ENCODE results near the gene USP5. TPM values are rescaled to one million over a fixed set of nuclear protein-coding genes. Genes with fewer than 3 reads are reported as not detected.
A peak's percentile ranks its signal among the peaks of the same experiment; 100 is the strongest.

Gene USP5
- total RNA-seq, 2 experiments from 2014 or later: 31.8 to 33.4 TPM

- H3K36me3 Mint-ChIP-seq (ENCODE audit: low read depth): peaks cover 32% of the 10 kb centered on the region
- H3K27me3 Mint-ChIP-seq: no peaks in the 10 kb centered on the region
- DNase-seq: peak in 4 of 14 experiments; percentile 37 to 66 (median 53)
- intact Hi-C loops (cut with DNase I, micrococcal nuclease): loop anchor here (5.0 kb wide), 2 partner anchors 41 to 146 kb away; partner anchors contain the start of genes ENO2 (in 1 of the 2) and LPCAT3 (in 1 of the 2)
- H3K27ac ChIP-seq (ENCODE audit: low read depth in 1 of 2, low read length in 2 of 2): peak overlapping the region; percentile 32 to 62
- ChIA-PET CTCF (interaction anchor here (1.2 to 10.3 kb wide), 9 partner anchors 11 to 94 kb away, joined by 4 to 153 read pairs (median 24); partner anchors contain the start of genes CDCA3, ENO2, LRRC23 and P3H3), POLR2A (interaction anchor here (1.4 to 4.4 kb wide), 9 partner anchors 19 to 263 kb away, joined by 3 to 106 read pairs (median 23); partner anchors contain the start of genes C12orf57, C1RL, CDCA3 and ENO2)
- H3K27ac Mint-ChIP-seq: peak overlapping the region; percentile 78
- TF ChIP-seq CTCF (IDR thresholded peaks at IDR 0.05): no peak
- no peak for ATAC-seq (ENCODE audit: poor library complexity)
- H3K4me1 Mint-ChIP-seq (ENCODE audit: low read depth): peaks cover 69% of the 10 kb centered on the region
- H3K4me3 Mint-ChIP-seq: peak overlapping the region; percentile 88
- H3K27me3 ChIP-seq (ENCODE audit: control insufficient read depth in 1 of 2, insufficient read depth in 2 of 2, low read length in 2 of 2): no peaks in the 10 kb centered on the region
- no peaks in the 10 kb centered on the region for H3K9me3 ChIP-seq (ENCODE audit: control insufficient read depth in 1 of 2, insufficient read depth in 1 of 2, low read length in 2 of 2)
- H3K36me3 ChIP-seq (ENCODE audit: insufficient read depth, low read length): peaks cover 24% of the 10 kb centered on the region
- H3K9me3 Mint-ChIP-seq: no peaks in the 10 kb centered on the region
- H3K4me1 ChIP-seq (ENCODE audit: insufficient read depth, low read length): peaks cover 69% of the 10 kb centered on the region
- H3K4me3 ChIP-seq (ENCODE audit: low read length): peak overlapping the region; percentile 93
Observed at GRCh38 chr12:6871052-6871957, 19.4 kb downstream of the USP5 start.

GRCh38 chr12:6872073-6873048 is 20.4 kb downstream of the USP5 start:
- peaks cover 32% of the 10 kb centered on the region for H3K36me3 Mint-ChIP-seq (ENCODE audit: low read depth)
- ChIA-PET CTCF (interaction anchor here (0.6 to 10.3 kb wide), 48 partner anchors 8 to 302 kb away, joined by 3 to 153 read pairs (median 6); partner anchors contain the start of genes C12orf57, C1RL, CDCA3 and COPS7A), POLR2A (interaction anchor here (0.6 to 4.4 kb wide), 39 partner anchors 8 to 404 kb away, joined by 3 to 106 read pairs (median 7); partner anchors contain the start of genes ATN1, C12orf57, C1RL and CD4)
- no peaks in the 10 kb centered on the region for H3K9me3 ChIP-seq (ENCODE audit: control insufficient read depth in 1 of 2, insufficient read depth in 1 of 2, low read length in 2 of 2)
- peak overlapping the region; percentile 88 for H3K4me3 Mint-ChIP-seq
- TF ChIP-seq CTCF (IDR thresholded peaks at IDR 0.05): peak; percentile 93
- H3K27me3 Mint-ChIP-seq: no peaks in the 10 kb centered on the region
- H3K27me3 ChIP-seq (ENCODE audit: control insufficient read depth in 1 of 2, insufficient read depth in 2 of 2, low read length in 2 of 2): no peaks in the 10 kb centered on the region
- H3K4me3 ChIP-seq (ENCODE audit: low read length): peak overlapping the region; percentile 93
- H3K36me3 ChIP-seq (ENCODE audit: insufficient read depth, low read length): peaks cover 24% of the 10 kb centered on the region
- peaks cover 61% of the 10 kb centered on the region for H3K4me1 ChIP-seq (ENCODE audit: insufficient read depth, low read length)
- DNase-seq (peak; percentile 70 to 92 (median 80)), ATAC-seq (ENCODE audit: poor library complexity) (peak; percentile 37)
- peak overlapping the region; percentile 58 to 81 for H3K27ac ChIP-seq (ENCODE audit: low read depth in 1 of 2, low read length in 2 of 2)
- intact Hi-C loops (cut with DNase I, micrococcal nuclease): loop anchor here (1.0 to 5.0 kb wide), 10 partner anchors 18 to 317 kb away; partner anchors contain the start of genes LPCAT3 (in 2 of the 2), PEX5 (in 2 of the 2), EMG1 (in 1 of the 2) and ENO2 (in 1 of the 2)
- peak overlapping the region; percentile 78 for H3K27ac Mint-ChIP-seq
- H3K4me1 Mint-ChIP-seq (ENCODE audit: low read depth): peaks cover 59% of the 10 kb centered on the region
- H3K9me3 Mint-ChIP-seq: no peaks in the 10 kb centered on the region
